GM19372 (cell line): ENCODE measurements around the gene MAN1B1.

Source experiments
- ATAC-seq: cut with Tn5 transposase; IDR thresholded peaks from one replicate; pipeline ENCODE4 v1.9.1; 2021; ENCODE audit warnings: mild to moderate bottlenecking, low read depth, moderate library complexity; ENCODE audit not compliant: unreplicated experiment

The MAN1B1 gene

DNA sequence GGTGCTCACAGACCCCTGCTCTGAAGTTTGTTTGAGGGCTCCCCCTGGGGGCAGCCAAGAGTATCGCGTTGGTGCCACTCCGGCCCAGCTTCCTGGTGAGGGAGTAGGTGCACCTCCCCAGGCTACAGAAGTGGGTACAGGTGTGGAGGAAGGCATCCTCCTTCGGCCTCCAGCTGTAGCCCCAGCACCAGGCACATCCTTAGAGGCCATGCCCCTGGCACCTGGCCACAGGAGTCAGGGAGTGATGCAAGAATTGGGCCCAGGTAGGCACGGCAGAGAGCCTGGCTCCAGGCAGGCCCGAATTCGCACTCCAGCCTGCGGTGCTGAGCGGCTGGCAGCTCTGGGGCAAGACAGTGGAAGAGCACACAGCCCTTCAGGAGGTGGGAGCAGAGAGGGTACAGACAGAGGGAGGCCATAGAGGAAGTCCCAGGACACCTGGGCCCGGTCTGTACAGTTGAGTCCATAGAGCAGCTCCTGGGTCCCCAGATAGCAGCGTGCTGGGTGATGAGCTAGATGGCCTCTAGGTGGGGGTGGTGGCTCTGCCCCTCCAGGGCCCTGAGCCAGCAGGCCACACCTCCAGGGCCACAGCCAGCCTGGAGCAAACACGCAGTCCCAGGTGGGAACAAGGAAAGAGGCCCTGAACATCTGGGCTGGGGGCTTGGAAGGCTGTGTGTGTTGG is 18.8 kb upstream of the MAN1B1 start:
- no peak for ATAC-seq

DNA sequence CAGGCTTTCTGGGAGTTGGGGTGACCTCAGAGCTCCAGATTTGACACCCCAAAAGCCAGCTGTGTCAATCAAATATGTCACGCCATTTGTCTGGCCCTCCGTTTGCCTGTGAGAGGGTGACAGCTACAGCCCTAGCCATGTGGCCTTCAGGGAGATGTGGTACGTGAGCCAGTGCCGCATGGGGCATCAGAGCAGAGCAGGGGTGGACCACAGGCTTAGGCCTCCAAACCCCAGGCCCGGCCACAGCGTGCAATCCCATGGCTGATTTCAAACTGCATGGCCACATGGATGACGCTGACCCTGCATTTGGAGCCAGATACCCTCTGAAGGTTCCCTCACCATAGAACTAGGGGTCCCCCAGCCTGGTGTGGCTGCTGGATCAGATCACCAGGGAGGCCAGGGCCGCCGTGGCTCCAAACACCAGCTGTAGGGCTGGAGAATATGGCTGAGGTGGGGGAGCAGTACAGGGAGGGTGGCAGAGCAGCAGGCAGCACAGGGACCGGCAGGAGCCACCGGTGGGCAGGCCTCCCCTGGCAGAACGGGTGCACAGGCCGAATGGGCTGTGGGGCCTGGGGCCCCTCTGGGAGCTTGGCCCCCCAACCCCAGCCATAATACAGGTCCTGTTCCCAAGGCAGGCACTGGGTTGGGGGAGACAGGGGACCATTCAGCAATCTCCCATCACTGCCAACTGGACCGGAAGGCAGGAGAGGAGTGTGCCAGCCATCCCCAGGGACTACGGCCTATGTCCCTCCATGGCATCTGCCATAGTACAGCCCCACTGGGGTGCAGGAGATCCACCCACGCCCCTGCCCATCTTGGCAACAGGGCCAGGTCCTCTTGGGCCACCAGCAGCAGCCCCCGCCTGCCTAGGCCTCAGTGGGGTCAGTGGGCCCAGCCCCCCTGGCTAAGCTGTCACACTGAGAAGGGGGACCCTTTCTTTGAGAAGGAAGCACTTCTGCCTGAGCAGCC is 18.0 kb upstream of the MAN1B1 start:
- no peak for ATAC-seq

DNA sequence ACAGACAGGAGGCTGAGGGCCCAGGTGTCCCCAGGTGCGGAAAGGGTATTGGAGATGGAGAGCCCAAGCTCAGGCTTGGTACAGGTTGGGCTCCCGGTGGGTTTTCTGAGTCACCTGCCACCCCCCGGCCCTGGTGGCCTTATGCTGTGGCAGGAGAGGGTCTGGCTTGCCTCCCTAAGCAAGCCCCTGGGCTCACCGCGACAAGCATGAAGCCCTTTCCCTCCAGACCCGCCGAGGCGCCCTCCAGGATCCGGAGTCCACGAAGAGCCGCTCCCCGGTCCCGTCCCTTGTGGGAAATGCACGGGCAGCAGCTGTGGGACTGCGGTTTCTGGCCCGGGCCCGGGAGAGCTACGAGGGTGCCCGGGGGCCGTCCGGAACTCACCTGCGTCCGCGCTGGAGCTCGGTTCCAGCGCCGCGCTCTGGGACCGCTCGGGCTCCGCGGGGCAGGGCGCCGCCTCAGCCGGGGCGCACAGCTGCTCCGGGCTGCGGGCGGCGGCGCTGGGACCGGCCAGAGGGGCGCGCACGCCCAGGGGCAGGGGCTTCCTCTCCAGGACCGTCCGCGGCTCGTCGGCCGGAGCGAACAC is 17.2 kb upstream of the MAN1B1 start:
- ATAC-seq = peak; percentile 13

GRCh38 chr9:137070201-137070905 is 16.4 kb upstream of the MAN1B1 start, which contains the start of gene SAPCD2:
Gene SAPCD2, minus strand, starts transcription at chr9:137070557. Its CDS starts 97 bp downstream, at chr9:137070460.
- peak; percentile 75 for ATAC-seq

DNA sequence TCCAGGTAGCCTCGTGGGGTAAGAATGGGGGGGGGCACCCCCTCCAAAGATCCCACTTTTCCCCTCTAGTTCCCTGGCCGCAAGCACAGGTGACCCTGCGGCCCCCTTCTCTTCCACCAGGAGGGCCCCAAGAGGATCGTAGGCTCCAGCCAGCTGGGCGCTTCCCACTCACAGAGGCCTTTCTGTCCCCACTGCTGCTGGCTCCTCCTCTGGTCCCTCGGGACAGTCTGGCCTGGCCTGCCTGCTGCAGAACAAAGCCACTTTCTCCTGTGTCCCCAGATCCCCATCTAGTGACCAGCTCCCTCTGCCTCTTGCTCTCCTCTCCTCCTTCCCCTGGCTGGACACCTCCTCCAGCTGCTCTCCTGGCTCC is 15.9 kb upstream of the MAN1B1 start:
- ATAC-seq = peak; percentile 5

DNA sequence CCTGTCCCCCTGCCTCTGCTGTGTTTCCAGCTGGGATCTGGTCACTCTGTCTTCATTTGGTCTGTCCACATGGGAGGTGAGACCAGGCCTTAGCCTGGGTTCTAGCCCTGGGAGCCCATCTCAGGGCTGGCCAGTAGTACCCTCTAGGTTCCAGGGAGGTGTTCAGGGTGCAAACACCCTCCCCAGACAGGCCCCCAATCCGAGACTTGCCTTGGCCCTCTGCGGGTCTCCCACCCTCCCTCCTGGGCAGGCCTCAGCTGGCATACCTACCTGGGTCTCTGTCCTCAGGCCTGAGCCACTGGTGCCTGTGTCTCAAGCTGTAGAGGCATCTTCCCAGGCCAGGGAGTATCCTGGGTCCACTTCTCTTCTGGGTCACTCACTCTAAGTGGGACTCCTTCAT is 15.5 kb upstream of the MAN1B1 start:
- no peak for ATAC-seq

DNA sequence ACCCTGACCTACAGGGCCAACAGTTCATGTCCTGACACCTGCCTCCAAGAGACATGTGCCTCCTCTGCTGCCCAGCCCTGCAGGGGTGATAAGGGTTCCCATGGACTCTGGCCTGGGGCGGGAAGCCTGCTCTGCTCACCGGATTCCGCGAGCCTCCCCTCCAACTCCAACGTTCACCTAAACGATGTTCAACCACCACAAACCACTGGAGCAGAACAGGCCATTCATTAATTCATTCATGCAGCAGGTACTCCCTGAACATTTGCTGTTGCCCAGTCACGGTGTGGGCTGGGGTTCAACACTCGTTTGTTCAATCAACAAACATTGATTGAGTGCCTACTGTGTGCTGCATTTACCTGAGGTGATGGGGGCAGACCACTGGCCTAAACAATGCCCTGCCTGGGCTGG is 12.8 kb upstream of the MAN1B1 start:
- ATAC-seq = no peak

- no peak for ATAC-seq
Measured at GRCh38 chr9:137074657-137075274, 12.0 kb upstream of the MAN1B1 start.

DNA sequence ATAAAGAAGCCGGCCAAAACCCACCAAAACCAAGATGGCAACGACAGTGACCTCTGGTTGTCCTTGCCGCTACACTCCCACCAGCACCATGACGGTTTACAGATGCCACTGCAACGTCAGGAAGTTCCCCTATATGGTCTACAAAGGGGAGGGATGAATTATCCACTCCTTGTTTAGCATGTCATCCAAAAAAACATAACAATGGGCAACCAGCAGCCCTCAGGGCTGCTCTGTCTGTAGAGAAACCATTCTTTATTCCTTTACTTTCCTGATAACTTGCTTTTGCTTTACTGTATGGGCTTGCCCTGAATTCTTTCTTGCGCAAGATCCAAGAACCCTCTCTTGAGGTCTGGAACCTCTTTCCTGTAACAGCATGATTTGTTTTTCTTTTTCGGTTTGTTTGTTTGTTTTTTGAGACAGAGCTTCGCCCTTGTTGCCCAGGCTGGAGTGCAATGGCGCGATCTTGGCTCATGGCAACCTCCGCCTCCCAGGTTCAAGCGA is 11.5 kb upstream of the MAN1B1 start:
- ATAC-seq = no peak

GRCh38 chr9:137076636-137077009 is 10.2 kb upstream of the MAN1B1 start:
- ATAC-seq = no peak

DNA sequence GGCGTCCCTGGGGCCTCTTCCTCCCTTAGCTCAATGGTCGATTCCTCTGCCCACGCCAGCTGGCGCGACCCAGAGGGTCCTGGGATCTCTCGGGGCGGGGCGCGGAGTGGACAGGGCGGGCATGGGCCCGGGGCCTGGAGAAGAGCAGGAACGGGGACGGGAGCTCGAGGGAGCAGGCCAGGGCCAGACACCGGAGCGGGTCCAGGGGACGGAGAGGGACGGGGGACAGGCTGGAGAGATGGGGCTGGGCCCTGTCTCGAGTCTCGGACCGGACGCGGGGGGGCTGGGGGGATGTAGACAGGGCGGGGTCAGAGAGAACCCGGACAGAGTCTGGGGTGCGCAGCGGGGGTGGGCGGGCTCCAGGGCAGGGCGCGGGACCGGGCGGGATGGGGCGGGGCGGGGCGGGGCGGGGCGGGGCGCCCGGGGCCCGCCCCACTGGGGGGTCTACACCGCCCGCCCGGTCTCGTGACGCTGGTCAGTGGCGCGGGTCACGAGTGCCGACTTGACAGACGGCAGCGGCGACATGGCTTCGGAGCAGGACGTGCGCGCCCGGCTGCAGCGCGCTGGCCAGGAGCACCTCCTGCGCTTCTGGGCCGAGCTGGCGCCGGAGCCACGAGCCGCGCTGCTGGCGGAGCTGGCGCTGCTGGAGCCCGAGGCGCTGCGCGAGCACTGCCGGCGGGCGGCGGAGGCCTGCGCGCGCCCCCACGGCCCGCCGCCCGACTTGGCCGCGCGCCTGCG is 9.6 kb upstream of the MAN1B1 start, which contains the start of gene UAP1L1:
TSS of gene UAP1L1 (plus strand) at position 508 of the 738 bp plus-strand sequence. CDS start at position 524, 16 bp downstream.
- peak; percentile 55 for ATAC-seq

- ATAC-seq = peak; percentile 21
Measured at GRCh38 chr9:137077758-137078693, 8.8 kb upstream of the MAN1B1 start.

GRCh38 chr9:137078701-137079400 is 7.9 kb upstream of the MAN1B1 start:
- no peak for ATAC-seq

DNA sequence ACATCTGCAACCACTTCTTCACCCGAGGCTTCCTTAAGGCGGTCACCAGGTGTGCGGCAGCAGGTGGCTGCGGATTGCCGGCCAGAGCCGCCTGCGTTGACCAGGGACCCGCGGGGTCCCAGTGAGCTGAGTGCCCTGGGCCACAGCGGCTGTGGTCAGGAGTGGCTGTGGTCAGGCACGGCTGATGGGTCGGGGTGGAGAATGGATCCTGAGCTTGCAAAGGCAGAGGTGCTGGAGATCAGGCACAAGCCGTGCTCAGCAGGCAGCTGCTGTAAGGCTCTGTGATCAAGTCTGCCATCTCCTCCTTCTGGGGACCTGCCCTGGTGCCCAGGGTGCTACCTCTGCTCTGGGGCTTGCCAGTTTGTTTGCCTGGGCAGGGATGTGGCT is 7.4 kb upstream of the MAN1B1 start:
- no peak for ATAC-seq

- ATAC-seq = no peak
Measured at GRCh38 chr9:137080260-137081122, 6.3 kb upstream of the MAN1B1 start.

DNA sequence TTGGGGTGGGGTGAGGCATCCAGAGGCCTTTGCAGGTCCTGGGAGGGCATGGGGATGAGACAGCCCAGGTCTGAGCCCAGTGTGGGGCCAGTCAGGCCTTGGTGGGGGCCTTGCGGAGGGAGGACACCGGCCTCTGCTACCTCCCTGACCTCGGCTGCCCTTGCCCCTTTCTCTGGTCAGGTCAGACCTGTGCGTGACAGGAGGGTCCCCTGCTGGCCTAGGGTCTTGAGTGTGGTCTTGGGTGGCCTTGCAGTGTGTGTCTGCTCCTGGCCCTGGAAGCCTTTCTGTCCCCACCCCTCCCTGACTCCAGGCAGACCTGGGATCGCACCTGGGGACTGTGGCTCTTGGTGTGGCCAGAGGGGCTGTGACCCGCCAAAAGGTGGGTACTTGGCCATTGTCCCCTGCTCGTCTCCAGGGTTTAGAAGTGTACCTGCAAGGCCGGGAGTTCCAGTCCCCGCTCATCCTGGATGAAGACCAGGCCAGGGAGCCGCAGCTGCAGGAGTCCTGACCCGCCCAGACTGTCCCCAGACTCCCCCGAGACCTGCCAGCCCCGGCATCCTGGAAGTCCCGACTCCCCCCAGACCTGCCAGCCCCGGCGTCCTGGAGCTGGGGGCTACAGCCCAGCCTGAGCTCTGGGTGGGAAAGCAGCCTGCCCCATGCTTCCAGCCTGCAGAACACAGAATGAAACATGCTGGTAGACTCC is 4.4 kb upstream of the MAN1B1 start:
- no peak for ATAC-seq
